ENCODE data around the gene DENND1A. TPM values are rescaled to one million over a fixed set of nuclear protein-coding genes. Genes with fewer than 3 reads are reported as not detected.

The DENND1A gene
- total and polyA plus RNA-seq, 4 donors: 7.9 to 22.0 (median 13.9) TPM

GRCh38 chr9:123867034-123867433, 62.9 kb downstream of the DENND1A start:
- Histone ChIP-seq H3K4me1 (ENCODE audit: control insufficient read depth in 4 of 4, insufficient read depth in 4 of 4, low read length in 3 of 4) (peaks cover 0 to 9% (median 3%) of the 10 kb centered on the region in 4 donors), H3K4me3 (ENCODE audit: low read depth in 1 of 3, low read length in 3 of 3) (no peak overlapping the region), H3K27me3 (ENCODE audit: control insufficient read depth in 4 of 4, insufficient read depth in 4 of 4, low read length in 3 of 4) (no peaks in the 10 kb centered on the region), H3K36me3 (ENCODE audit: control insufficient read depth in 4 of 4, insufficient read depth in 3 of 4, low read depth in 1 of 4, low read length in 3 of 4) (no peaks in the 10 kb centered on the region), H3K9me3 (ENCODE audit: control insufficient read depth in 4 of 4, low read length in 3 of 4) (no peaks in the 10 kb centered on the region), H3K9ac (ENCODE audit: low read depth in 1 of 2, low read length in 2 of 2) (no peak overlapping the region), H3K27ac (ENCODE audit: low read depth in 1 of 2, low read length in 2 of 2) (peak overlapping the region in 1 of 2 donors; percentile 16)
- TF ChIP-seq SP1 (IDR thresholded peaks at IDR 0.05): no peak
- TF ChIP-seq YY1 (IDR thresholded peaks at IDR 0.05): no peak
- no peak for TF ChIP-seq HNF4A (conservative IDR thresholded peaks at IDR 0.05)
- WGBS: 73% methylated on average over 3 of the region's 3 CpGs
- no peak for DNase-seq (ENCODE audit: low spot score)

GRCh38 chr9:123866497-123866896, 63.4 kb downstream of the DENND1A start:
- WGBS: 75% methylated on average over 2 of the region's 2 CpGs
- H3K27me3 ChIP-seq (ENCODE audit: control insufficient read depth in 4 of 4, insufficient read depth in 4 of 4, low read length in 3 of 4): no peaks in the 10 kb centered on the region
- H3K4me1 ChIP-seq (ENCODE audit: control insufficient read depth in 4 of 4, insufficient read depth in 4 of 4, low read length in 3 of 4): peaks cover 0 to 11% (median 4%) of the 10 kb centered on the region in 4 donors
- no peak overlapping the region for H3K4me3 ChIP-seq (ENCODE audit: low read depth in 1 of 3, low read length in 3 of 3)
- H3K27ac ChIP-seq (ENCODE audit: low read depth in 1 of 2, low read length in 2 of 2): peak overlapping the region in 1 of 2 donors; percentile 8
- no peak for TF ChIP-seq TAF1 (conservative IDR thresholded peaks at IDR 0.05)
- TF ChIP-seq YY1 (IDR thresholded peaks at IDR 0.05): no peak
- TF ChIP-seq, protein P1, sequence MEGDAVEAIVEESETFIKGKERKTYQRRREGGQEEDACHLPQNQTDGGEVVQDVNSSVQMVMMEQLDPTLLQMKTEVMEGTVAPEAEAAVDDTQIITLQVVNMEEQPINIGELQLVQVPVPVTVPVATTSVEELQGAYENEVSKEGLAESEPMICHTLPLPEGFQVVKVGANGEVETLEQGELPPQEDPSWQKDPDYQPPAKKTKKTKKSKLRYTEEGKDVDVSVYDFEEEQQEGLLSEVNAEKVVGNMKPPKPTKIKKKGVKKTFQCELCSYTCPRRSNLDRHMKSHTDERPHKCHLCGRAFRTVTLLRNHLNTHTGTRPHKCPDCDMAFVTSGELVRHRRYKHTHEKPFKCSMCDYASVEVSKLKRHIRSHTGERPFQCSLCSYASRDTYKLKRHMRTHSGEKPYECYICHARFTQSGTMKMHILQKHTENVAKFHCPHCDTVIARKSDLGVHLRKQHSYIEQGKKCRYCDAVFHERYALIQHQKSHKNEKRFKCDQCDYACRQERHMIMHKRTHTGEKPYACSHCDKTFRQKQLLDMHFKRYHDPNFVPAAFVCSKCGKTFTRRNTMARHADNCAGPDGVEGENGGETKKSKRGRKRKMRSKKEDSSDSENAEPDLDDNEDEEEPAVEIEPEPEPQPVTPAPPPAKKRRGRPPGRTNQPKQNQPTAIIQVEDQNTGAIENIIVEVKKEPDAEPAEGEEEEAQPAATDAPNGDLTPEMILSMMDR (IDR thresholded peaks at IDR 0.05; ENCODE audit: low read depth, low read length, missing input control): no peak
- TF ChIP-seq GABPA (IDR thresholded peaks at IDR 0.05 in 1 of 2, conservative IDR thresholded peaks at IDR 0.05 in 1 of 2): no peak
- no peak for TF ChIP-seq FOXA1 (IDR thresholded peaks at IDR 0.05)
- no peak for TF ChIP-seq SP1 (IDR thresholded peaks at IDR 0.05)
- TF ChIP-seq, protein P2, sequence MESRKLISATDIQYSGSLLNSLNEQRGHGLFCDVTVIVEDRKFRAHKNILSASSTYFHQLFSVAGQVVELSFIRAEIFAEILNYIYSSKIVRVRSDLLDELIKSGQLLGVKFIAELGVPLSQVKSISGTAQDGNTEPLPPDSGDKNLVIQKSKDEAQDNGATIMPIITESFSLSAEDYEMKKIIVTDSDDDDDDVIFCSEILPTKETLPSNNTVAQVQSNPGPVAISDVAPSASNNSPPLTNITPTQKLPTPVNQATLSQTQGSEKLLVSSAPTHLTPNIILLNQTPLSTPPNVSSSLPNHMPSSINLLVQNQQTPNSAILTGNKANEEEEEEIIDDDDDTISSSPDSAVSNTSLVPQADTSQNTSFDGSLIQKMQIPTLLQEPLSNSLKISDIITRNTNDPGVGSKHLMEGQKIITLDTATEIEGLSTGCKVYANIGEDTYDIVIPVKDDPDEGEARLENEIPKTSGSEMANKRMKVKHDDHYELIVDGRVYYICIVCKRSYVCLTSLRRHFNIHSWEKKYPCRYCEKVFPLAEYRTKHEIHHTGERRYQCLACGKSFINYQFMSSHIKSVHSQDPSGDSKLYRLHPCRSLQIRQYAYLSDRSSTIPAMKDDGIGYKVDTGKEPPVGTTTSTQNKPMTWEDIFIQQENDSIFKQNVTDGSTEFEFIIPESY (IDR thresholded peaks at IDR 0.05): no peak
- TF ChIP-seq RAD21 (IDR thresholded peaks at IDR 0.05): no peak
- no peak for TF ChIP-seq HNF4A (conservative IDR thresholded peaks at IDR 0.05)
- DNase-seq (ENCODE audit: low spot score): no peak
- no peaks in the 10 kb centered on the region for H3K9me3 ChIP-seq (ENCODE audit: control insufficient read depth in 4 of 4, low read length in 3 of 4)
- no peak overlapping the region for H3K9ac ChIP-seq (ENCODE audit: low read depth in 1 of 2, low read length in 2 of 2)
- H3K36me3 ChIP-seq (ENCODE audit: control insufficient read depth in 4 of 4, insufficient read depth in 3 of 4, low read depth in 1 of 4, low read length in 3 of 4): no peaks in the 10 kb centered on the region

DNA sequence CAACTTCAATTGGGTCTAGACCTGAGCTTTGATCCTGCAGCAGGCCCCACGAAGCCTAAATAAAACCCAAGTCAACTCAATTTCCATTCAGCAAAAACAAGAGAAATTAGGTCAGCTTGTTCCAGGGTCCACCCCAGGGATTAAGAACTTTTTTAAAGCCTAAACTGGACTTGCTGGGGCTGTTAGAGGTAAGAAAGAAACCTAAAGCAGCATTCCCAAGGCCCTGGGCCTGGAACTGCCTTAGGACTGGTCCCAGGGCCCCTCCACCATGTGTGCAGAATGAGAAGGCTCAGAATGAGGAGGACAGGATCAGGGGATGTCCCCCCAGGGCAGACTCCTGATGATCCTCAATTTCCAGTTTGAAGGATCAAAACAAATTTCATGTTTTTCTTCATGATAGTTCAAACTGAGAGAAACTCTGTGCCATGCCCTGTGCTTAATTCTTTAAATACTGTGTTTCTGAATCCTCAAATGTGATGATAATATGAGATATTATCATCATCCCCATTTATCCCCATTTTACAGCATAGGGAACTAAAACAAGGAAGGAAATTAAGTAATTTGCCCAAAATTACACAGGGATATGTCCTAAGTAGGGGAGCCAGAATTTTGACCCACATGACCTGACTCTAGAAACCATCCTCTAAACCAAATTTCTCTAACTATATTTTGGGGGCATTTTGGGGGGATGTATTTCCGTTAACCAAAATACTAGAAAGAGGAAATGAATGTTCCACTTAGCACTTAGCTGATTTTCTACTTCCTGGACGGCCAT, 64.5 kb downstream of the DENND1A start:
- Histone ChIP-seq H3K36me3 (ENCODE audit: control insufficient read depth in 4 of 4, insufficient read depth in 3 of 4, low read depth in 1 of 4, low read length in 3 of 4) (no peaks in the 10 kb centered on the region), H3K4me3 (ENCODE audit: low read depth in 1 of 3, low read length in 3 of 3) (no peak overlapping the region), H3K27me3 (ENCODE audit: control insufficient read depth in 4 of 4, insufficient read depth in 4 of 4, low read length in 3 of 4) (no peaks in the 10 kb centered on the region), H3K27ac (ENCODE audit: low read depth in 1 of 2, low read length in 2 of 2) (no peak overlapping the region), H3K4me1 (ENCODE audit: control insufficient read depth in 4 of 4, insufficient read depth in 4 of 4, low read length in 3 of 4) (peaks cover 4 to 22% (median 7%) of the 10 kb centered on the region in 4 donors), H3K9ac (ENCODE audit: low read depth in 1 of 2, low read length in 2 of 2) (no peak overlapping the region), H3K9me3 (ENCODE audit: control insufficient read depth in 4 of 4, low read length in 3 of 4) (no peaks in the 10 kb centered on the region)
- 87% methylated on average over 3 of the region's 3 CpGs for WGBS
- DNase-seq (ENCODE audit: low spot score): no peak
- TF ChIP-seq SP1 (IDR thresholded peaks at IDR 0.05) (no peak), RXRA (IDR thresholded peaks at IDR 0.05) (no peak), FOXA2 (IDR thresholded peaks at IDR 0.05) (no peak), TAF1 (conservative IDR thresholded peaks at IDR 0.05) (no peak), JUND (IDR thresholded peaks at IDR 0.05) (no peak), EGR1 (IDR thresholded peaks at IDR 0.05; ENCODE audit: low read depth in 2 of 2) (no peak), YY1 (IDR thresholded peaks at IDR 0.05) (no peak), HNF4G (IDR thresholded peaks at IDR 0.05) (no peak), HNF4A (conservative IDR thresholded peaks at IDR 0.05) (no peak), GABPA (IDR thresholded peaks at IDR 0.05 in 1 of 2, conservative IDR thresholded peaks at IDR 0.05 in 1 of 2) (no peak)
- TF ChIP-seq, protein P2 (IDR thresholded peaks at IDR 0.05): no peak
- TF ChIP-seq, protein P1 (IDR thresholded peaks at IDR 0.05; ENCODE audit: low read depth, low read length, missing input control): no peak
